ENCODE results near the gene CTDSPL. TPM values are rescaled to one million over a fixed set of nuclear protein-coding genes. Genes with fewer than 3 reads are reported as not detected.

CTDSPL gene
- total and polyA plus RNA-seq, 2 donors from 2014 or later: 55.9 to 78.3 TPM

- H3K4me1 ChIP-seq (ENCODE audit: control insufficient read depth in 2 of 3, insufficient read depth in 2 of 3, low read depth in 1 of 3, low read length in 3 of 3): peaks cover 0 to 2% (median 0%) of the 10 kb centered on the region in 3 donors
- H3K27me3 ChIP-seq (ENCODE audit: control insufficient read depth, insufficient read depth, low read length): no peaks in the 10 kb centered on the region
- H3K4me3 ChIP-seq (ENCODE audit: low read length in 3 of 3): no peak overlapping the region
- peaks cover 0 to 4% (median 0%) of the 10 kb centered on the region in 3 donors for H3K9me3 ChIP-seq (ENCODE audit: control insufficient read depth in 2 of 3, insufficient read depth in 1 of 3, low read length in 3 of 3)
- FAIRE-seq (no peak), DNase-seq (no peak)
- intact Hi-C loops (cut with DNase I): no loop called here
- peaks cover 0 to 2% (median 0%) of the 10 kb centered on the region in 3 donors for H3K36me3 ChIP-seq (ENCODE audit: control insufficient read depth in 2 of 3, insufficient read depth in 3 of 3, low read length in 3 of 3)
- TF ChIP-seq CTCF (IDR thresholded peaks at IDR 0.05; ENCODE audit: borderline replicate concordance, extremely low read depth, insufficient read depth): no peak
- H3K9ac ChIP-seq (ENCODE audit: low read length in 3 of 3): no peak overlapping the region
- no peak overlapping the region for H3K27ac ChIP-seq (ENCODE audit: low read depth in 2 of 2, low read length in 2 of 2)
Measured at GRCh38 chr3:37847689-37848088, 14.0 kb upstream of the CTDSPL start.

- Histone ChIP-seq H3K36me3 (ENCODE audit: control insufficient read depth in 2 of 3, insufficient read depth in 3 of 3, low read length in 3 of 3) (peaks cover 0 to 2% (median 0%) of the 10 kb centered on the region in 3 donors), H3K4me3 (ENCODE audit: low read length in 3 of 3) (no peak overlapping the region), H3K27me3 (ENCODE audit: control insufficient read depth, insufficient read depth, low read length) (no peaks in the 10 kb centered on the region), H3K4me1 (ENCODE audit: control insufficient read depth in 2 of 3, insufficient read depth in 2 of 3, low read depth in 1 of 3, low read length in 3 of 3) (peaks cover 0 to 2% (median 0%) of the 10 kb centered on the region in 3 donors), H3K27ac (ENCODE audit: low read depth in 2 of 2, low read length in 2 of 2) (no peak overlapping the region), H3K9me3 (ENCODE audit: control insufficient read depth in 2 of 3, insufficient read depth in 1 of 3, low read length in 3 of 3) (peaks cover 0 to 4% (median 0%) of the 10 kb centered on the region in 3 donors), H3K9ac (ENCODE audit: low read length in 3 of 3) (no peak overlapping the region)
- intact Hi-C loops (cut with DNase I): no loop called here
- DNase-seq: no peak
- no peak for TF ChIP-seq CTCF (IDR thresholded peaks at IDR 0.05; ENCODE audit: borderline replicate concordance, extremely low read depth, insufficient read depth)
- FAIRE-seq: no peak
Measured at GRCh38 chr3:37849146-37849923, 12.3 kb upstream of the CTDSPL start.

GRCh38 chr3:37852097-37852496 is 9.6 kb upstream of the CTDSPL start:
- no peak overlapping the region for H3K9ac ChIP-seq (ENCODE audit: low read length in 3 of 3)
- H3K4me3 ChIP-seq (ENCODE audit: low read length in 3 of 3): no peak overlapping the region
- H3K4me1 ChIP-seq (ENCODE audit: control insufficient read depth in 2 of 3, insufficient read depth in 2 of 3, low read depth in 1 of 3, low read length in 3 of 3): peaks cover 0 to 2% (median 0%) of the 10 kb centered on the region in 3 donors
- no peak overlapping the region for H3K27ac ChIP-seq (ENCODE audit: low read depth in 2 of 2, low read length in 2 of 2)
- H3K9me3 ChIP-seq (ENCODE audit: control insufficient read depth in 2 of 3, insufficient read depth in 1 of 3, low read length in 3 of 3): peaks cover 0 to 1% (median 0%) of the 10 kb centered on the region in 3 donors
- peaks cover 0 to 2% (median 0%) of the 10 kb centered on the region in 3 donors for H3K36me3 ChIP-seq (ENCODE audit: control insufficient read depth in 2 of 3, insufficient read depth in 3 of 3, low read length in 3 of 3)
- DNase-seq (no peak), FAIRE-seq (no peak)
- no peak for TF ChIP-seq CTCF (IDR thresholded peaks at IDR 0.05; ENCODE audit: borderline replicate concordance, extremely low read depth, insufficient read depth)
- H3K27me3 ChIP-seq (ENCODE audit: control insufficient read depth, insufficient read depth, low read length): no peaks in the 10 kb centered on the region
- intact Hi-C loops (cut with DNase I): loop anchor here (10.0 kb wide), 1 partner anchor 113 kb away; no protein-coding TSS in a partner anchor

Measured in kidney (tissue), 14 donors.